Neural progenitor cell (in vitro differentiated cells): ENCODE data around the gene RNF180.

ENCODE experiments used
- CTCF ChIP-seq: fragments of 200-600 bp; sonication (generic); IDR thresholded peaks from 2 replicates; pipeline ENCODE4 v1.5.1; 2017; ENCODE audit warnings: antibody characterized with exemption, mild to moderate bottlenecking
- EZH2 ChIP-seq: fragments of 200-600 bp; sonication (generic); IDR thresholded peaks from 2 replicates; pipeline ENCODE4 v1.6.1; 2017; ENCODE audit warnings: antibody characterized with exemption, mild to moderate bottlenecking, moderate library complexity
- EZH2phosphoT487 ChIP-seq: fragments of 200-600 bp; sonication (generic); IDR thresholded peaks from 2 replicates; pipeline ENCODE4 v1.6.1; 2017; ENCODE audit warnings: antibody characterized with exemption

GRCh38 chr5:64163746-64164145, 1.9 kb upstream of the RNF180 start:
- TF ChIP-seq CTCF (no peak), EZH2 (no peak), EZH2phosphoT487 (no peak)
